Measurements from ENCODE around the gene M6PR. TPM values are rescaled to one million over a fixed set of nuclear protein-coding genes. Genes with fewer than 3 reads are reported as not detected.

Gene M6PR
- total RNA-seq, 1 experiment from 2014 or later, result 134 TPM

Other genes starting within 250 kb of the M6PR start
- gene A2ML1, start 127.0 kb downstream of the M6PR start, total RNA-seq (2014; rRNA removed; shearing (Covaris generic)), result not detected in 2 replicates
- 43.6 and 49.8 TPM in 2 replicates for gene PHC1, start 35.1 kb downstream of the M6PR start, total RNA-seq (2014; rRNA removed; shearing (Covaris generic))
- 2.3 TPM in 2 replicates for gene KLRG1, start 39.9 kb upstream of the M6PR start, total RNA-seq (2014; rRNA removed; shearing (Covaris generic))
- gene A2M, start 166.3 kb upstream of the M6PR start, total RNA-seq (2014; rRNA removed; shearing (Covaris generic)), result 0.33 and 0.87 TPM in 2 replicates

Measured in SJCRH30 (cell line).